SK-N-SH treated with all-trans-retinoic acid at 6 μM for 48 hours (cell line): ENCODE measurements around the gene ATP10B.

ENCODE experiments used
- ARNTL ChIP-seq: fragments of 450-650 bp; formaldehyde crosslinking; IDR thresholded peaks from 2 replicates; pipeline ENCODE4 v1.5.0; 2020; ENCODE audit warnings: low read depth, mild to moderate bottlenecking, moderate library complexity, borderline replicate concordance
- PPARA ChIP-seq: fragments of 250-450 bp; sonication (Bioruptor Pico); IDR thresholded peaks from 2 replicates; pipeline ENCODE4 v1.5.0; 2020; ENCODE audit warnings: mild to moderate bottlenecking, borderline replicate concordance
- RARB ChIP-seq: fragments of 250-450 bp; sonication (Bioruptor Pico); IDR thresholded peaks from 2 replicates; pipeline ENCODE4 v1.8.0; 2021; ENCODE audit warnings: mild to moderate bottlenecking, moderate library complexity
- ZFP3 ChIP-seq: fragments of 250-450 bp; sonication (Bioruptor Pico); IDR thresholded peaks from 2 replicates; pipeline ENCODE4 v1.5.0; 2020; ENCODE audit warnings: mild to moderate bottlenecking, moderate library complexity
- TF ChIP-seq, protein P1 (sequence below): fragments of 250-450 bp; sonication (Bioruptor Pico); IDR thresholded peaks from 2 replicates; pipeline ENCODE4 v1.5.1; 2020; ENCODE audit warnings: low read depth, mild to moderate bottlenecking, moderate library complexity
- TF ChIP-seq, protein P2 (sequence below): fragments of 250-450 bp; sonication (Bioruptor Pico); IDR thresholded peaks from 2 replicates; pipeline ENCODE4 v1.8.0; 2020; ENCODE audit warnings: mild to moderate bottlenecking, moderate library complexity, borderline replicate concordance
- TF ChIP-seq, protein P3 (sequence below): fragments of 250-450 bp; sonication (Bioruptor Pico); IDR thresholded peaks from 2 replicates; pipeline ENCODE4 v1.5.0; 2020; ENCODE audit warnings: mild to moderate bottlenecking, moderate library complexity

DNA sequence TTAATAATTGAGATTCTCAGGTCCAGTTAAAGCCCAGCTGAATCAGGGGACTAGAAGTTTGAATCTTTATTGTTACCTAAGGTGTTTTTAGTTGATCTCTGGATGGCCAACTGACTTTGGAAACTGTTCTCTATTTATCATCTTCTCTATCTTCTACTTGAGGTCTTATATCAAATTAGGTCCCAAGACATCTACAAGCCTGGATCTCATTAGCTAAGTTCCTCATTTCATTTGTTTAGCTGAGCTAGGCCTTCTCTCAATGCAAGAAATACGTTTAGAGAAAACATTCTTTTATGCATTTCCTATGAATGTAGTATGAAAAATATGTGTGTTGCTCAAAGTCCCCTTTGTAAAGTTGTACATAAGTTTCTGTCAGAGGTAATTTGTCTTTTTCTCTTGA, 233.7 kb downstream of the ATP10B start:
- TF ChIP-seq, protein P1, sequence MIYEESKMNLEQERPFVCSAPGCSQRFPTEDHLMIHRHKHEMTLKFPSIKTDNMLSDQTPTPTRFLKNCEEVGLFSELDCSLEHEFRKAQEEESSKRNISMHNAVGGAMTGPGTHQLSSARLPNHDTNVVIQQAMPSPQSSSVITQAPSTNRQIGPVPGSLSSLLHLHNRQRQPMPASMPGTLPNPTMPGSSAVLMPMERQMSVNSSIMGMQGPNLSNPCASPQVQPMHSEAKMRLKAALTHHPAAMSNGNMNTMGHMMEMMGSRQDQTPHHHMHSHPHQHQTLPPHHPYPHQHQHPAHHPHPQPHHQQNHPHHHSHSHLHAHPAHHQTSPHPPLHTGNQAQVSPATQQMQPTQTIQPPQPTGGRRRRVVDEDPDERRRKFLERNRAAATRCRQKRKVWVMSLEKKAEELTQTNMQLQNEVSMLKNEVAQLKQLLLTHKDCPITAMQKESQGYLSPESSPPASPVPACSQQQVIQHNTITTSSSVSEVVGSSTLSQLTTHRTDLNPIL (CRISPR knock-in tag), result no peak
- TF ChIP-seq, protein P2, sequence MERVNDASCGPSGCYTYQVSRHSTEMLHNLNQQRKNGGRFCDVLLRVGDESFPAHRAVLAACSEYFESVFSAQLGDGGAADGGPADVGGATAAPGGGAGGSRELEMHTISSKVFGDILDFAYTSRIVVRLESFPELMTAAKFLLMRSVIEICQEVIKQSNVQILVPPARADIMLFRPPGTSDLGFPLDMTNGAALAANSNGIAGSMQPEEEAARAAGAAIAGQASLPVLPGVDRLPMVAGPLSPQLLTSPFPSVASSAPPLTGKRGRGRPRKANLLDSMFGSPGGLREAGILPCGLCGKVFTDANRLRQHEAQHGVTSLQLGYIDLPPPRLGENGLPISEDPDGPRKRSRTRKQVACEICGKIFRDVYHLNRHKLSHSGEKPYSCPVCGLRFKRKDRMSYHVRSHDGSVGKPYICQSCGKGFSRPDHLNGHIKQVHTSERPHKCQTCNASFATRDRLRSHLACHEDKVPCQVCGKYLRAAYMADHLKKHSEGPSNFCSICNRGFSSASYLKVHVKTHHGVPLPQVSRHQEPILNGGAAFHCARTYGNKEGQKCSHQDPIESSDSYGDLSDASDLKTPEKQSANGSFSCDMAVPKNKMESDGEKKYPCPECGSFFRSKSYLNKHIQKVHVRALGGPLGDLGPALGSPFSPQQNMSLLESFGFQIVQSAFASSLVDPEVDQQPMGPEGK (CRISPR knock-in tag), result no peak
- TF ChIP-seq ARNTL (CRISPR knock-in tag) (no peak), ZFP3 (CRISPR knock-in tag) (no peak), RARB (no peak), PPARA (CRISPR knock-in tag) (no peak)
- TF ChIP-seq, protein P3, sequence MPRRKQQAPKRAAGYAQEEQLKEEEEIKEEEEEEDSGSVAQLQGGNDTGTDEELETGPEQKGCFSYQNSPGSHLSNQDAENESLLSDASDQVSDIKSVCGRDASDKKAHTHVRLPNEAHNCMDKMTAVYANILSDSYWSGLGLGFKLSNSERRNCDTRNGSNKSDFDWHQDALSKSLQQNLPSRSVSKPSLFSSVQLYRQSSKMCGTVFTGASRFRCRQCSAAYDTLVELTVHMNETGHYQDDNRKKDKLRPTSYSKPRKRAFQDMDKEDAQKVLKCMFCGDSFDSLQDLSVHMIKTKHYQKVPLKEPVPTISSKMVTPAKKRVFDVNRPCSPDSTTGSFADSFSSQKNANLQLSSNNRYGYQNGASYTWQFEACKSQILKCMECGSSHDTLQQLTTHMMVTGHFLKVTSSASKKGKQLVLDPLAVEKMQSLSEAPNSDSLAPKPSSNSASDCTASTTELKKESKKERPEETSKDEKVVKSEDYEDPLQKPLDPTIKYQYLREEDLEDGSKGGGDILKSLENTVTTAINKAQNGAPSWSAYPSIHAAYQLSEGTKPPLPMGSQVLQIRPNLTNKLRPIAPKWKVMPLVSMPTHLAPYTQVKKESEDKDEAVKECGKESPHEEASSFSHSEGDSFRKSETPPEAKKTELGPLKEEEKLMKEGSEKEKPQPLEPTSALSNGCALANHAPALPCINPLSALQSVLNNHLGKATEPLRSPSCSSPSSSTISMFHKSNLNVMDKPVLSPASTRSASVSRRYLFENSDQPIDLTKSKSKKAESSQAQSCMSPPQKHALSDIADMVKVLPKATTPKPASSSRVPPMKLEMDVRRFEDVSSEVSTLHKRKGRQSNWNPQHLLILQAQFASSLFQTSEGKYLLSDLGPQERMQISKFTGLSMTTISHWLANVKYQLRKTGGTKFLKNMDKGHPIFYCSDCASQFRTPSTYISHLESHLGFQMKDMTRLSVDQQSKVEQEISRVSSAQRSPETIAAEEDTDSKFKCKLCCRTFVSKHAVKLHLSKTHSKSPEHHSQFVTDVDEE (CRISPR knock-in tag), result no peak
